GM21529 (cell line): Measurements from ENCODE around the gene A4GALT.
"Not testable (repeated sequence)": the region's sequence is repeated elsewhere in the genome, so short reads cannot be mapped to it uniquely, and the experiment has no call there.

Experiments used
- ATAC-seq: cut with Tn5 transposase; IDR thresholded peaks from one replicate; pipeline ENCODE4 v1.9.1; 2021; ENCODE audit not compliant: unreplicated experiment

Gene A4GALT

DNA sequence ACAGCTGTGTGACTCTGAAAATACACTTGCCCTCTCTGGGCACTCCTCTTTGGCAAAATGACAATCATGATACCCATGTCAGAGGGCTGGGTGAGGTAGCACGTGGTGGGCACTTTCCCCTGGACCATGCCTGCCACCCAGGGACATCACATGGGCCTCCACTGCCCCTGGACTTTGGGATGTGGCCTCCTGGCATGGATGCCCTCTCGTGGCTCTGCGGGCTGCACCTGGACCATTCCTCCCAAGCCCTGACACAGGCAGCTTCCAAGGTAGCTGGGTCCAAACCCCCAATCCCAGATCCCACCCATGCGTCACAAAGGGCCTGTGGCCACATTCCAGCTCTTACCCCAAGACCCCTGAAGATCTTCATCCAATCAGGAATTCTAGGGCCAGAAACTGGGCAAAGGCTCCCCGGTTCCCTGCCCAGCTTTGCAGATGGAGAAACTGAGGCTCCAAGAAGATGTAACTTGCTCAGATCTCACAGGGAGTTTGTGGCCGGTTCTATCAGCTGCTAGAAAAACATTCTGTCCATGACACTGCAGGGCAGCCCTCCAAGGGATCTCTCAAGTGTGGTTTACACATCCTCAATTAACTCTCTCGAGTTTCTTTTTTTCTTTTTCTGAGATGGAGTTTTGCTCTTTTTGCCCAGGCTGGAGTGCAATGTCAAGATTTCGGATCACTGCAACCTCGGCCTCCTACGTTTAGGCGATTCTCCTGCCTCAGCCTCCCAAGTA lies 36.0 kb downstream of the A4GALT start:
- ATAC-seq: no peak

GRCh38 chr22:42683578-42684283 lies 36.9 kb downstream of the A4GALT start:
- no peak for ATAC-seq

GRCh38 chr22:42682113-42682851 lies 38.4 kb downstream of the A4GALT start:
- ATAC-seq: no peak

DNA sequence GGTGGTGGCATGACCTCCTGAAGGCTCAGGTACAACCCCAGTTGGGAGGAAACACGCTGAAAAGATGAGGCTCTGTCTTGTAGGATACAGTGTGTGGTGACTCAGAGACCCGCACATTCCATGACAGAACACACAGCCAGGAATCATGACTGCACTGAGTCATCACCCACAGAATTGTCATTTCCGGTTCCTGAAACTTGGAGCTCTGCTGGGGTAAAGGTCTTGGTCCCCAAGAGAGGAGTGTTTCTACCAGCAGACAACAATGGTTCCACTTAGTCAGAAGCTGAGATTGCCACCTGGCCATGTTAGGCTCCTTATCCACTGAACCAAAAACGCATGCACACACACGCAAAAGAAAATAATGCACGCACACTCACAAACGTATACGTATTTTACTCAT lies 40.0 kb downstream of the A4GALT start:
- no peak for ATAC-seq

DNA sequence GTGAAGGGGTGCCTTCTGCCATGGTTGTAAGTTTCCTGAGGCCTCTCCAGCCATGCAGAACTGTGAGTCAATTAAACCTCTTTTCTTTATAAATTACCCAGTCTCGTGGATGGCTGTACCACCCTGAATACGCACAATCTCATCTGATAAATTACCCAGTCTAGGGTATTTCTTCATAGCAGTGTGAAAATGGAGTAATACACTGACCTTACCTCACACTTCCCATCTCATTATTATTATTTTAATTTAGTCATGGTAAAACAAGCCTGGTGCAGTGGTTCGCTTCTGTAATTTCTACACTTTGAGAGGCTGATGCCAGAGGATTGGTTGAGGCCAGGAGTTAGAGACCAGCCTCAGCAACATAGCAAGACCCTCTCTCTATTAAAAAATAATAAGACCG lies 41.0 kb downstream of the A4GALT start:
- no peak for ATAC-seq

GRCh38 chr22:42678894-42679293 lies 41.8 kb downstream of the A4GALT start:
- ATAC-seq: no peak

DNA sequence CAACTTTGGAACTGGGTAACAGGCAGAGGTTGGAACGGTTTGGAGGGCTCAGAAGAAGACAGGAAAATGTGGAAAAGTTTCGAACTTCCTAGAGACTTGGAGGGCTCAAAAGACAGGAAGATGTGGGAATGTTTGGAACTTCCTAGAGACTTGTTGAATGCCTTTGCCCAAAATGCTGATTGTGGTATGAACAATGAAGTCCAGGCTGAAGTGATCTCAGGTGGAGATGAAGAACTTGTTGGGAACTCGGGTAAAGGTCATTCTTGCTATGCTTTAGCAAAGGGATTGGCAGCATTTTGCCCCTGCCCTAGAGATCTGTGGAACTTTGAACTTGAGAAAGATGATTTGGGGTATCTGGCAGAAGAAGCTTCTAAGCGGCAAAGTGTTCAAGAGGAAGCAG lies 42.7 kb downstream of the A4GALT start:
- ATAC-seq: not testable (repeated sequence)

GRCh38 chr22:42676059-42676607 lies 44.5 kb downstream of the A4GALT start:
- no peak for ATAC-seq

DNA sequence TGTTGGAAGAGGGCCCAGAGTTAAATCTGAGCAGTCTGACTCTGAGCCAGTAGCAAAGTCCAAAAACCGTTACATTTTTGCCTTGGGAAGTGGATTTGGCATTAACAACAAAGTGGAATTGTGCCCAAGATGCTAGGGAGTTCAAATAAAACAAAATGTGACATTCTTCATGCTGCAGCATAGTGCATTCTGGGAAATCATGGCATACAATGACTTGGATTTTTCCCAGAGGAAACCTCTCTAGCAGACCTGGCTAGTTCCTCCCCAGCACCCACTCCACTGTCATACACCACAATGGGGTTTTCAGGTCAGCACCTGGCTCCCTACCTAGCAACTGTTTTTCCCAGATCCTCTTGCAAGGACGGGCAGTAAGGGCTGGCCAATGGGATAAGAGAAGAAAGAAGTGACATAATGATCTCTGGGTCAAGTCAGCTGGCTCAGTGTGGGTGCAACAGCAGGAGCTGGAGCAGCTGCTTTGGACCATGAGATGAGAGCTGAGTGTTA lies 46.7 kb downstream of the A4GALT start:
- no peak for ATAC-seq

GRCh38 chr22:42673071-42673470 lies 47.6 kb downstream of the A4GALT start:
- ATAC-seq: not testable (repeated sequence)

GRCh38 chr22:42670921-42671709 lies 49.6 kb downstream of the A4GALT start:
- ATAC-seq: no peak

DNA sequence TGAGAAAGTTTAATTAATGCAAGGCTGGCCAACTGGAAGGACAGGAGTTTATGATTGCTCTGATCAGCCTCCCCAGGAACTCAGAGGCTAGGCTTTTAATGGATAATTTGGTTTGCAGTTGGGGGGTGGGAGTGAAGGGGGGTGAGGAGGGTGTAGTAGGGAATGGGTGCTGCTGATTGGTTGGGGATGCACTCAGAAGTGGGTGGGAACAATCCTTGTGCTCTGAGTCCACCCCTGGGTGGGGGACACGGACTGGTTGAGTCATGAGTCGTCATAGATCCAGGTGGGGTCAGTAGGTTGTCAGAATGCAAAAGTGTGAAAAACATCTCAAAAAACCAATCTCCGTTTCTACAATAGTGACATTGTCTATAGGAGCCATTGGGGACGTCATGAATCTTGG lies 50.6 kb downstream of the A4GALT start:
- ATAC-seq: no peak

GRCh38 chr22:42666393-42666792 lies 54.3 kb downstream of the A4GALT start:
- ATAC-seq: not testable (repeated sequence)

GRCh38 chr22:42664976-42665831 lies 55.5 kb downstream of the A4GALT start:
- no peak for ATAC-seq

DNA sequence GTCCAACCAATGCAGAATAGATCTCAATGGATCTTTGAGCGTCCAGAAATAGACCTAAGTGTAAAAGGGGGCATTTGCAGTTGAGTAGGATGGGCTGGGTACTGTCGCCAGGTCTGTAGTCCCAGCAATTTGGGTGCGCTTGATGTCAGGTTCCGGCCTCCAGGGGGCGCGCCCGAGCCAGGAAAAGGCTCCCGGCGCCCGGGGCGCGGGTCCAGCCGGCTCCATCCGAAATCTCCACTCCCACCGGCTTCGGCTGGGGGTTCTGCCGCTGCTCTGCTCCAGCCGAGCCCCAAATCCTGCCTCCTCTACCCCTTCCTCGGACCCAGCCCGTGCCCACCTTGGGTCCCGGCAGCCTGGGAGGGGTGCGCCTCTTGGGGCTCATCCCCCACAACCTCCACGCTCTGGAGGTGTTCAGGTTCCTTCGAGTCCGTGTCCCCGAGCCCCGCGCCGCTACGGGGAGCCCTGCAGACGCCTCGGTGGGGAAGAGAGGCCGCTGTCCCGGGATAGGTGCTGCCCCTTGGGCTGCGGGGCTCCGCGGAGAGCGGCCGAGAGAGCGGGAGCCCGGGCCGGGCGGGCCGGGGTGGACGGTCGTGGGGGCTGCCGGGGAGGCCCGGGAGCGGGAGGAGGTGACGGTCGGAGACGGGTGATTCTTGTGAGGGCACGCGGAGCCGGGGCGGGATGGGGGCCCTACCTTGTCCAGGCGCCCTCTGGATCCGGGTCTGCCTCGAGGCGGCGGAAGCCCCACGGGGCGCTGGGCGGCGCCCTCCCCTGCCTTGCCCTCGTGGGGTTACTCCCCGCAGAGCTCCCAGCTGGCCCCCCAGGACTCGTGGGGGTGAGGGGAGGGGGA lies 58.5 kb downstream of the A4GALT start:
- no peak for ATAC-seq

- ATAC-seq: no peak
Observed at GRCh38 chr22:42656578-42656977, 64.1 kb downstream of the A4GALT start.

DNA sequence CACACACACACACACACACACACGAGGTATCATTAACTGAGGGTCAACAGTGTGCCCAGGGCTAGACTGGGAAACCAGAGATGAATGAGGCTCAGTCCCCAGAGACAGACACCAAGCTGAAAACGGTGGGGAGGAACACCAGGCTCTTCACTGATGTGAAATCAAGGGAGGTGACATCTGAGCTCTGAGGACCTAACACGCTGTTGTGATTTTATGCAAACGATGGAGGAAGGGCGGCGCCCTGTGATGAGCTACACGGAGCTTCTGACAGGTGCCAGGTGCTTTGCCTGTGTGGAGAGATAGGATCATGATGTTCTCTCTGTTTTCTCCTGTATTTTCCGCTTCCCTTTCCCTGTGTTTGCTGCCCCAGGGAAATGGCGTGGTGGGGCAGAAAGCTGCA lies 65.0 kb downstream of the A4GALT start:
- no peak for ATAC-seq

- no peak for ATAC-seq
Observed at GRCh38 chr22:42654436-42655073, 66.1 kb downstream of the A4GALT start.
